Stimulated activated CD4-positive, alpha-beta T cell treated with anti-CD3 and anti-CD28 coated beads, Interleukin-4, amount 100 ng/mL, for 24 hours (primary cell): Measurements from ENCODE around the gene GIT1.

Experiments
- DNase-seq: peaks from one replicate; pipeline ENCODE4 v3.0.0-alpha.2; 2020

GIT1 gene

GRCh38 chr17:29577385-29578211, 11.8 kb downstream of the GIT1 start:
- DNase-seq: no peak

DNA sequence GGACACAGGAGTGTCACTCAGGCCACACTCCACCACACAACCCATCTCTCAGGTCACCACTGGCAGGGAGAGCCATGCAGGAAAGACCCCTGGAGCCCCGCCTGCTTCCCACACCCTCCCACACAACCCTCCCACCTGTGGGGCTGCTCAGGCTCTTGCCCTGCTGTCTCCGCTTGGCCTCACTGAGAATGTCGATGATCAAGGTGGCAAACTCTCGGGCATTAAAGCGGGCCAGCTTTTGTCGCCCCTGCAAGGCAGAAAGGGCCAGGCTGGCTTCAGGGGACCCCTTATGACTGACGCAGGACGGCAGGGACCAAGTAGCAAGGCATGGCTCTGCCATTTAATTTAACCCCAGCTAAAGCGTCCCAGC, 12.5 kb downstream of the GIT1 start:
- DNase-seq: no peak

DNA sequence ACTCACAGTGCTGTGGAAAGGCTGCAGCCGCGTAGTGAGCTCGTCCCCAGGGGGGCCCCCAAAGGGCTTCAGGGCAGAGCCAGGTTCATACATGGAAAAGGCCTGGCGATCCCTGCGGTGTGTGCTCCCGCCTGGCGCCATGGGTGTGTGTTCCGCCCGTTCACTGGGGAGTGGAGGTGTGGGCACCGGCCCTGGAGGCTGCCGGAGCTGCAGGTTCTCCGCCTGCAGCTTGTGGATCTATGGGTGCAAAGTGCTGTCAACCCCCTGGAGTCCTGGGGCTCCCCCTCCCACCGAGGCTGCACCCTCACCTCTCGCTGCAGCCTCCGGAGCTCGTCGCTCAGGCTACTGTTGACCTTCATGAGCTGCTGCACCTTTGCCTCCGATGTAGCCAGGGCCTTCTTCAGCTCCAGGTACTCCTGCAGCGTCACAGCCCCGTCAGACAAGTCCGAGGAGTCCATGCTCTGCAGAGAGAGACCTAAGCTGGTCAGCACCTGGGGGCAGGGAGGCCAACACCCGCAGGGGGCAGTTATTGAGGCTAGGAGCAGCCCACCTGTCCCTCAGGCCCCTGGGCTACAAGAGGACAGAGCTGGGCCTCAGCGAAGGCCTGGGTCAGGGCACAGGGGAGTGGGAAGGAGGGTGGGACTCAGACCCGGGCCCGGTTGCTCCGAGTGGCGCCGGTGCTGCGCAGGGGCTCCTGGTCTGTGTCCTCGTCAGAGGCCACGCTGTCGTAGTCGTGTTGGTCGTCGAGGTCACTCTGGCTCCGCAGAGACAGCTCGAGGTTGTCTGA, 13.0 kb downstream of the GIT1 start:
- DNase-seq: no peak

- no peak for DNase-seq
These were observed 13.8 kb downstream of the GIT1 start for GRCh38 chr17:29575511-29576213.

DNA sequence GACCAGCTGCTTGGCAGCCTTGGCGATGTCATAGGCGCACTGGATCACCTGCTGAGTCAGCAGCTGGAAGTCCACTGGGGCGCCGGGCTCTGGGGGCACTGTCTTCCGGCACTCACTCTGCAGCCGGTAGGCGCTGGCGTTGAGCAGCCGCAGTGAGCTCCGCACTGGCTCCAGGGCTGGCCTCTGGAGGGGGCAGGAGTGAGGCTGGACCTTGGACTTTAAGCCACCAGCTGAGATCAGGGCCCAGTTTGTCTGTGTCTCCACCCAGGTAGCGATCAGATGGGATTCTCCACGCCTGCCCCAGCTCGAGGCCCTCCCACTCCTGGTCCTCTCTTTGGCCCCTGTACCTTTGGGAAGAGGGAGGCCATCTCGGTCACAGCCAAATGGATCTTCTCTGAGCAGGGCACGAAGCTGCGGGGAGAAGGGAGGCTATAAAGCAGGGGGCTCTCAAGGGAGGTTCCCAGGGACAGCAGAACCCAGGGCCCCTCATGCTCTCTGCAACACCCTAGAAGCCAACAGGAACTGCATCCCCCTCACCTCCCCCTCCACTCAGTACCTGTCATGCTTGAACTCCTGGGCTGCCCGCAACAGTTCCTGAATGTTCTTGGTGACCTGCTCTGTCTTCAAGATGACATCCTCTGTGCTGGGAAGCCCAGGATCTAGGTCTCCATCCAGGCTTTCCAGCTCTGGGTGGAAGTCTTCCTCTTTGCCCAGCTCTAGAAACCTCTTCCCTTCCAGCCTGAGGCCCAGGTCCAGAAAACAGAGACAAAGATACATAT, 14.5 kb downstream of the GIT1 start:
- DNase-seq: no peak

DNA sequence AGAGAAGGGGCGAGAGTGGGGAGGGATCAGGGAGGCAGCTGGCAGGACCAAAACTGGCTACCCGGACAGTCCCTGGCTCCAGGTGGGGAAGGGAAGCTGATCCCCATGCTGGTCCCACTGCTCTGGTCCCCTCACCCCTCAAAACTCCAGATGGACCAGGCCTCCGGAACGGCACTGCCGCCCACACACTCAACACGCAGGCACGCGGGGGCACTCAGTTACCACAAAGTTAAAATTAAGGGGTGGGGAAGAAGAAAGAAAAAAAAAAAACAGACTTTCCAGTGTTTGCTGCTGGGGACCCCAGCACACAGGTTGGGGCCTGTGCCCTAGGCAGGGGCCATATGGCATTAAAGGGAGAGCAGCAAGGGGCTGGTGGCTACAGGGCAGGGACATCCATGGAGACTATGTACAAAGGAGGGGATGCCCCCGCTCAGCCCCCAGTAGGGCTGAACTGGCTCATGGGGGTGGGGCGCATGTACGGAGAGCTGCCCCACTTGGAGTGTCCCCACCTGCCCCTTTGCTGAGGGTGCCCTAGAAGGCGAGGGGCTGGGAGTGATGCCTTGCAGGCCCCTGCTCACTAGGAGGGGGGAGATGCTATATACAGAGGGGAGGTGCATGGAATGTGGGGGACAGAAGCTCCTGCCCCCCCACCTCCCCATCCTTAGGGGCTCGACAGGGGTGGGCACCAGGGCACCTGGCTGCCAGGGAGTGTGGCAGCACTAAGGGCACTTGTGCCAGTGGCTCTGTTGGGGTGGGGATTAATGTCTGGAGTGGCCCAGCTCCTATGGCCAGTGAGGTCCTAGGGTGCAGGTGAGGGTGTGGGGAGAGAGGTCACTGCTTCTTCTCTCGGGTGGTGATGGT, 15.3 kb downstream of the GIT1 start:
- no peak for DNase-seq

- no peak for DNase-seq
These were observed 15.9 kb downstream of the GIT1 start for GRCh38 chr17:29573558-29573869.

DNA sequence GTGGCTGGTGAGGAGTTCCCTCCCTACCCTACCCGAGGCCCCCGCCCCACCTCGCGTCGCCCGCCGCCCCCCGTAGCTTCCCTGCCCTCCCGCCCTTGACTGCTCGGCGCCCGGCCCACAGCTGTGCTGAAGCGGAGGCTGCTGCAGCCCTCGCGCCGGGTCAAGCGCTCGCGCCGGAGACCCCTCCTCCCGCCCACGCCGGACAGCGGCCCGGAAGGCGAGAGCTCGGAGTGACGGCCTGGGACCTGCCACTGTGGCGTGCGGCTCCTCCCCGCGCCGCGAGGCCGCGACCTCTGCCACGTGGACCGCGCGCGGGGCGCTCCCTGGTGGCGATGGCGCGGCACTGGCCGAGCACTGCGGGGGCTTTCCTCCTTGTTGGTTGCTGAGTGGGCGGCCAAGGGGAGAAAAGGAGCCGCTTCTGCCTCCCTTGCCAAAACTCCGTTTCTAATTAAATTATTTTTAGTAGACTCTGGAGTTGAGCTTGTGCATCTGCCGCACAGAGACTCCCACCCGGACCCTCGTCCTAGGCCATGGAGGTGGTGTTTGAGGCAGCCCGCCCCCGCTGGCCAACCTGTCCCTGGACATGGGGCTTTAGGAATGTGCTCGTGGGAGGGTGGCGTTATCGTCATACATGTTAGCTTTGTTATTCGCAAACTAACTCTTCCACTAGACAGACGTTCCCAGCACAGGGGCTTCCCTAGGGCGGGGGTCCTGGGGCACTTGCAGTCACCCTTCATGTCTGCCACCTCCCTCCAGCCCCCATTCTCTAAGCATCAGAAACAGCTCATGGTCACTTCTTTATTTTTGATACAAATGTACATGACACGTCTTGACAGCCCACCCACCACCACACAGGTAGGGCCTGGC, 16.5 kb downstream of the GIT1 start:
- peak; percentile 51 for DNase-seq

DNA sequence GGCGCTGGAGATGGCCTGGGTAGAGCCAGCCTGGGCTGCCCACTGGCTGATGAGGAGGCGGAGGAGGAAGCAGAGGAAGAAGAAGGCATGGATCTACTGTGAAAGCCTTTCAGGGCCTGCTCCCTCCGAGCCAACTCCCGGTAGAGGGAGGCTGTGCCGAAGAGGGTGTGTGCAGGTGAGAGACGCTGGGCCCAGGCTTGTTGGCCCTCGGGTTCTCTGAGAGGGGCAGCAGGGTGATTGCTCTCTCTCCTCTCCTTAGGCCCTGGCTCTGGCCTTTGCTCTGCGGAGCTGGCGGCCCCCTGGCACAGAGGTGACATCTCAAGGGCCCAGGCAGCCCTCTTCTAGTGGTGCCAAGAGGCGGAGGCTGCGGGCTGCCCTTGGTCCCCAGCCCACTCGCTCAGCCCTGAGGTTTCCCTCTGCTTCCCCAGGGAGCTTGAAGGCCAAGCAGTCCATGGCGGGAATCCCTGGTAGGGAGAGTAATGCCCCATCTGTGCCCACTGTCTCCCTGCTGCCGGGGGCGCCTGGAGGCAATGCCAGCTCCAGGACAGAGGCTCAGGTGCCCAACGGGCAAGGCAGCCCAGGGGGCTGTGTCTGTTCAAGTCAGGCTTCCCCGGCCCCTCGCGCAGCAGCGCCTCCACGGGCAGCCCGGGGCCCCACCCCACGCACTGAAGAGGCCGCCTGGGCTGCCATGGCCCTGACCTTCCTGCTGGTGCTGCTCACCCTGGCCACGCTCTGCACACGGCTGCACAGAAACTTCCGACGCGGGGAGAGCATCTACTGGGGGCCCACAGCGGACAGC, 17.4 kb downstream of the GIT1 start:
- no peak for DNase-seq

- DNase-seq: no peak
These were observed 18.0 kb downstream of the GIT1 start for GRCh38 chr17:29571486-29571882.

GRCh38 chr17:29570521-29570920, 18.9 kb downstream of the GIT1 start:
- DNase-seq: no peak

DNA sequence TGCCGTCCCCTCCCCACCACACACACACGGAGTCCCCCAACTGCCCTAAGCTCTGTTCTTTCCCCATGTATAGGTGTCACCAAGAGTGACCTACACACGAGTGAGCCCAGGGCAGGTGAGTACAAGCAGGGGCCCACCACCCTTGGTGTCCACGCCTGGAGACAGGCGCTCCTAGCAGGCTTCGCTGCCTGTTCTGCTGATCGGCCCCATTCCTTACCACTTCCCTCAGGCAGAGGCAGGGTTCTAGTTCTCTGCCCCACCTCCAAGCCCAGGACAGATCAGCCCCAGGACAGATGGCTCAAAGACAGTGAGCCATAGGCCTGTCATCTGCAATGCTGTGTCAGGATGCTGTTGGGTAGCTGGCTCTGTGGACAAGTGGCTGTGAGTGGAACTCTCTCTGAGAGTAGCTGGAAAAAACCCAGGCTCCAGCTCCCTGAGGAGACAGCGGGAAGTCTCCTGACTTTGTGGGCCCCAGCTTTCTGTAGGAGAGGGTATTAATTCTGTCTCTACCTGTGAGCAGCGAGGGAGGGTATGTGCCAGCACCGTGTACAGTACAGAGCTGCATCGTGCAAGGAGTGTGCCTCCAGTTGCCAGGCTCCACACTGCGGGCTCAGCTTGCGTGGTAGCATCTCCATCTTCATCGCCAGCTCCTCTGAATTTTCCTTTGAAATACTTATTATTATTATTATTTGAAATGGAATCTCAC, 20.1 kb downstream of the GIT1 start:
- DNase-seq: no peak

DNA sequence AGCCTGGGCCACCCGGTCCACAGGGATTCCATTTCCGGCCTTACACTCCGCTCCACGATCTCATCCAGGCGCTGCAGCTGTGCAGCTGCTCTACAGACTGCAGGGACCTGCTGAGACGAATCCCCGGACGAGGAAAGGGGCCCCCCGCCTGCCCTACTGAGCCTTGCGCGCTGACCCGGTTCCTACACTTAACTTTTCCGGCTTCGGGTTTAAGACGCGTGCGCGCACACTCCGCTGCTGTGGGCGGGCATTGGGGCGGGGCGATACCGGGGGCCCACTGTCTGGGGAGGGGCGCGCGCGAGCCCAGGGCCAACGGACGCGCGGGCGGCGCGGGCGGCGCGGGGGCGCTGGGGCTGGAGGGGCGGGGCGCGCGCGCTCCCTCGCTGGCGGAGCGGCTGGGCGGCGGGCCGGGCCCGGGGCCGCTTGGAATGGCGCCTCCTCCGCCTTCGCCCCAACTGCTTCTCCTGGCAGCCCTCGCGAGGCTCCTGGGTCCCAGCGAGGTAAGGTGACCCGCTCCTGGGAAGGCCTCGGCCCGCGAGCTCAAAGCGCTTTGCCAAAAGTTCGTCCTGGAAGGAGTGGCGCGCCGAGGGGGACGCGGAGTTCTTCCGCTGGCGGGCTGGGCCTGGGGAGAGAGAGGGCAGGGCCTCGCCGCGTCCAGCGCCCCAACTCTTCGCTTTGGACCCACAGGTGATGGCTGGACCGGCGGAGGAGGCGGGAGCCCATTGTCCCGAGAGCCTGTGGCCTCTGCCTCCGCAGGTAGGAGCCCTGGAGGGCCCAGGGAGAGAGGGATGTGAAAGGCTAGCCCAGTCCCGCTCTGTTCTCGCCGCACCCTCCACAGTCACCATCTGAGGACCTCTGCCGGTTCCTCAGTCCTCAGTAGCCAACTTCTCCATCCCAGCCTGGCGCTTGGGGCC, 20.9 kb downstream of the GIT1 start, which contains the start of gene TP53I13:
TP53I13 (plus strand) TSS at position 371 of the 914 bp plus-strand sequence; CDS start at position 429, 58 bp downstream.
- DNase-seq: peak; percentile 88

GRCh38 chr17:29567554-29568330, 21.7 kb downstream of the GIT1 start:
- DNase-seq: peak; percentile 78

DNA sequence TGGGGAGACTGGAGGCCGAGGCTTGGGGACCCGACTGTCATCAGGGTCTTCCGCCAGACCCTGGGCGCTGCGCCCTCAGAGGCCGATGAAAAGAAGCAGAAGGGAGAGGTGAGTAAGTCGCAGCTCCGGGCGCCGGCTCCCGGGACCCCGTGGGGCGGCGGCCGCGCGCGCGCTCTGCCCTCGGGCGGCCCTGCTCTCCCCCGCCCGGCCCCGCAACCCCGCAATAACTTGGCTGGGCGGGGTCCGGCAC, 22.2 kb downstream of the GIT1 start:
- no peak for DNase-seq

DNA sequence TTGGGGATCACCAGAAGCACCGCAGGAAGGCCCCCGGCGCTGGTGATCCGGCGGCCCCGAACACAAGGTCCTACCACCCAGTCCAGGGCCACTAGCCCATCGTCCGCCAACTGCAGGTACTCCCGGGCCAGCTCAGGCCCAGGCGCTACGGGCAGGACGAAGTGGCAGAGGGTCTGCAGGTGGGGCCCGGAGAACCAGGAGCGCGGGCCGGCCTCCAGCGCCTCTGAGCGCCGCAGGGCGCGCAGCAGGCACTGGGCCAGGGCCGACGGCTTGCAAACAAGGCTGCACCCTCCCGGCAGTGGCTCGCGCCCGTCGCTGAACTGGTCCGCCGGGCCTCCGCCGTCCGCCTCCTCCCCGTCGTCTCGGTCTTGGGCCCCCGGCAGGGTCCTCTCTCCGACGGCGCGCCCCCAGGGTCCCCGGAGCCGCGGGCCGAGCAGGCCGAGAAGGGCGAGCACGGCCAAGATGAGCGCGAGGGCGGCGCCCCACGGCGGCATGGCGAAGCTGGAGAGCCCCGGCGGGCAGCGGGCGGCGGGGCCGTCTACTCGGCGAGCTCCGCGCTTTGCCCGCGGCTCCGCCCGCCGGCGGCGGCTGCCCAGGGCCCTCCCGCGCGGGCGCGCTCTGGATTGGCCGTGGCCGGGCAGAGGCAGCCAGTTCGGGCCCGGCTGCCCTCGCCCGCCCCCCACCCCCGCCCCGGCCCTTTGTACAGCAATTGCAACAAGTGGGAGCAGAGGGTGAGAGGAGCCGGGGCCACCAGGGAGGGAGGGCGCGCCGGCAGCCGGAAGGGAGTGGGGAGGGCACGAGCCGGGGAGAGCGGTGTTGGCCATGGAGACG, 22.8 kb downstream of the GIT1 start, which contains the start of gene ABHD15:
ABHD15 (minus strand) TSS at position 565 of the 831 bp plus-strand sequence; CDS start at position 494, 71 bp downstream.
- DNase-seq: peak; percentile 51
